Activated naive CD8-positive, alpha-beta T cell treated with anti-CD3 and anti-CD28 coated beads, Interleukin-2, amount 50 U/mL, for 24 hours (primary cell): ENCODE data around the gene GPR55.

Experiments used
- ATAC-seq: fragments of 150-1000 bp; cut with Tn5 transposase; one replicate; pipeline ENCODE4 v1.10.0; 2021
- DNase-seq: peaks from one replicate; pipeline ENCODE4 v3.0.0; 2021
- H3K27ac Mint-ChIP-seq: one replicate; pipeline ENCODE4 v1.8.0; 2021; ENCODE audit warnings: mild to moderate bottlenecking, mixed read lengths
- H3K27me3 Mint-ChIP-seq: one replicate; pipeline ENCODE4 v1.8.0; 2021; ENCODE audit warnings: mixed read lengths
- H3K36me3 Mint-ChIP-seq: one replicate; pipeline ENCODE4 v1.8.0; 2021; ENCODE audit warnings: low read depth, mixed read lengths
- H3K4me1 Mint-ChIP-seq: one replicate; pipeline ENCODE4 v1.8.0; 2021; ENCODE audit warnings: mixed read lengths
- H3K4me3 Mint-ChIP-seq: one replicate; pipeline ENCODE4 v1.8.0; 2021; ENCODE audit warnings: mild to moderate bottlenecking, moderate library complexity, mixed read lengths
- H3K9me3 Mint-ChIP-seq: one replicate; pipeline ENCODE4 v1.8.0; 2021; ENCODE audit warnings: mixed read lengths

GPR55 gene

GRCh38 chr2:230922951-230923717 lies 1.9 kb downstream of the GPR55 start:
- no peaks in the 10 kb centered on the region for H3K36me3 Mint-ChIP-seq
- peaks cover 93% of the 10 kb centered on the region for H3K4me1 Mint-ChIP-seq
- H3K4me3 Mint-ChIP-seq: peak overlapping the region; percentile 76
- ATAC-seq (no peak), DNase-seq (peak; percentile 34)
- peak overlapping the region; percentile 96 for H3K27ac Mint-ChIP-seq
- no peaks in the 10 kb centered on the region for H3K9me3 Mint-ChIP-seq
- H3K27me3 Mint-ChIP-seq: no peaks in the 10 kb centered on the region

- Mint-ChIP-seq H3K36me3 (no peaks in the 10 kb centered on the region), H3K4me1 (peaks cover 92% of the 10 kb centered on the region), H3K4me3 (no peak overlapping the region), H3K9me3 (no peaks in the 10 kb centered on the region), H3K27me3 (no peaks in the 10 kb centered on the region), H3K27ac (no peak overlapping the region)
- DNase-seq (peak; percentile 4), ATAC-seq (no peak)
These were observed 3.0 kb downstream of the GPR55 start for GRCh38 chr2:230921806-230922595.

- H3K9me3 Mint-ChIP-seq: no peaks in the 10 kb centered on the region
- H3K27me3 Mint-ChIP-seq: no peaks in the 10 kb centered on the region
- peak overlapping the region; percentile 81 for H3K27ac Mint-ChIP-seq
- H3K36me3 Mint-ChIP-seq: no peaks in the 10 kb centered on the region
- peaks cover 96% of the 10 kb centered on the region for H3K4me1 Mint-ChIP-seq
- peak; percentile 28 for DNase-seq
- no peak for ATAC-seq
- peak overlapping the region; percentile 62 for H3K4me3 Mint-ChIP-seq
These were observed 4.9 kb downstream of the GPR55 start for GRCh38 chr2:230920167-230920566.

- peak overlapping the region; percentile 62 for H3K4me3 Mint-ChIP-seq
- no peak for ATAC-seq
These were observed 5.4 kb downstream of the GPR55 start for GRCh38 chr2:230919681-230920080.

GRCh38 chr2:230919240-230919639 lies 5.8 kb downstream of the GPR55 start:
- Mint-ChIP-seq H3K4me1 (peaks cover 96% of the 10 kb centered on the region), H3K27me3 (no peaks in the 10 kb centered on the region)

More at GRCh38 chr2:230919681-230920080, 5.4 kb downstream of the GPR55 start:
- DNase-seq: no peak
- peaks cover 96% of the 10 kb centered on the region for H3K4me1 Mint-ChIP-seq
- H3K27ac Mint-ChIP-seq: peak overlapping the region; percentile 81
- no peaks in the 10 kb centered on the region for H3K9me3 Mint-ChIP-seq
- no peaks in the 10 kb centered on the region for H3K36me3 Mint-ChIP-seq
- H3K27me3 Mint-ChIP-seq: no peaks in the 10 kb centered on the region

GRCh38 chr2:230916218-230916617 lies 8.8 kb downstream of the GPR55 start:
- Mint-ChIP-seq H3K36me3 (peaks cover 2% of the 10 kb centered on the region), H3K27me3 (no peaks in the 10 kb centered on the region), H3K4me1 (peaks cover 81% of the 10 kb centered on the region), H3K27ac (no peak overlapping the region), H3K4me3 (no peak overlapping the region), H3K9me3 (no peaks in the 10 kb centered on the region)
- DNase-seq: peak; percentile 4
- no peak for ATAC-seq

More at GRCh38 chr2:230919240-230919639, 5.8 kb downstream of the GPR55 start:
- peak overlapping the region; percentile 64 for H3K27ac Mint-ChIP-seq
- DNase-seq (no peak), ATAC-seq (no peak)
- H3K9me3 Mint-ChIP-seq: no peaks in the 10 kb centered on the region
- H3K36me3 Mint-ChIP-seq: no peaks in the 10 kb centered on the region
- peak overlapping the region; percentile 42 for H3K4me3 Mint-ChIP-seq

- H3K4me3 Mint-ChIP-seq: no peak overlapping the region
- ATAC-seq (peak; percentile 56), DNase-seq (no peak)
- no peaks in the 10 kb centered on the region for H3K27me3 Mint-ChIP-seq
- H3K27ac Mint-ChIP-seq: no peak overlapping the region
- H3K4me1 Mint-ChIP-seq: peaks cover 80% of the 10 kb centered on the region
- H3K9me3 Mint-ChIP-seq: no peaks in the 10 kb centered on the region
- peaks cover 4% of the 10 kb centered on the region for H3K36me3 Mint-ChIP-seq
These were observed 9.7 kb downstream of the GPR55 start for GRCh38 chr2:230915319-230915718.

- Mint-ChIP-seq H3K27ac (no peak overlapping the region), H3K27me3 (no peaks in the 10 kb centered on the region), H3K4me1 (peaks cover 80% of the 10 kb centered on the region), H3K4me3 (peak overlapping the region; percentile 9), H3K36me3 (peaks cover 5% of the 10 kb centered on the region), H3K9me3 (no peaks in the 10 kb centered on the region)
- DNase-seq (no peak), ATAC-seq (no peak)
These were observed 10.2 kb downstream of the GPR55 start for GRCh38 chr2:230914886-230915285.

- DNase-seq: no peak
- Mint-ChIP-seq H3K27me3 (no peaks in the 10 kb centered on the region), H3K9me3 (no peaks in the 10 kb centered on the region), H3K4me3 (no peak overlapping the region), H3K36me3 (peaks cover 5% of the 10 kb centered on the region), H3K4me1 (peaks cover 80% of the 10 kb centered on the region), H3K27ac (no peak overlapping the region)
- ATAC-seq: no peak
These were observed 11.5 kb downstream of the GPR55 start for GRCh38 chr2:230913406-230914143.

GRCh38 chr2:230912724-230913123 lies 12.3 kb downstream of the GPR55 start:
- Mint-ChIP-seq H3K4me3 (no peak overlapping the region), H3K27ac (no peak overlapping the region), H3K4me1 (peaks cover 80% of the 10 kb centered on the region), H3K36me3 (peaks cover 5% of the 10 kb centered on the region), H3K27me3 (no peaks in the 10 kb centered on the region), H3K9me3 (no peaks in the 10 kb centered on the region)
- no peak for DNase-seq
- ATAC-seq: no peak

GRCh38 chr2:230912046-230912445 lies 13.0 kb downstream of the GPR55 start:
- Mint-ChIP-seq H3K4me3 (no peak overlapping the region), H3K27ac (no peak overlapping the region), H3K27me3 (no peaks in the 10 kb centered on the region), H3K4me1 (peaks cover 83% of the 10 kb centered on the region), H3K36me3 (peaks cover 5% of the 10 kb centered on the region), H3K9me3 (no peaks in the 10 kb centered on the region)
- ATAC-seq (no peak), DNase-seq (no peak)

GRCh38 chr2:230910546-230911177 lies 14.4 kb downstream of the GPR55 start:
- no peak overlapping the region for H3K27ac Mint-ChIP-seq
- H3K4me1 Mint-ChIP-seq: peaks cover 83% of the 10 kb centered on the region
- H3K36me3 Mint-ChIP-seq: peaks cover 5% of the 10 kb centered on the region
- DNase-seq: no peak
- H3K9me3 Mint-ChIP-seq: no peaks in the 10 kb centered on the region
- H3K27me3 Mint-ChIP-seq: no peaks in the 10 kb centered on the region
- no peak for ATAC-seq
- H3K4me3 Mint-ChIP-seq: no peak overlapping the region

GRCh38 chr2:230909841-230910545 lies 15.0 kb downstream of the GPR55 start:
- Mint-ChIP-seq H3K27ac (no peak overlapping the region), H3K9me3 (no peaks in the 10 kb centered on the region), H3K36me3 (peaks cover 5% of the 10 kb centered on the region), H3K27me3 (no peaks in the 10 kb centered on the region), H3K4me3 (no peak overlapping the region), H3K4me1 (peaks cover 82% of the 10 kb centered on the region)
- DNase-seq (no peak), ATAC-seq (no peak)
